Kasumi-1 (cell line): ENCODE results near the gene EVL.
A peak's percentile ranks its signal among the peaks of the same experiment; 100 is the strongest.

Experiments used
- DNase-seq, 2 experiments: peaks; one replicate each; lab custom pipeline; 2025; lab: John Stamatoyannopoulos, UW

Gene EVL

GRCh38 chr14:100108840-100109593 is 43.8 kb downstream of the EVL start:
- DNase-seq: no peak

GRCh38 chr14:100109594-100109955 is 44.4 kb downstream of the EVL start:
- DNase-seq: no peak

- no peak for DNase-seq
Measured at GRCh38 chr14:100110816-100111215, 45.6 kb downstream of the EVL start.

- no peak for DNase-seq
Measured at GRCh38 chr14:100111931-100112704, 46.9 kb downstream of the EVL start.

- DNase-seq: no peak
Measured at GRCh38 chr14:100114109-100114765, 49.0 kb downstream of the EVL start.

- no peak for DNase-seq
Measured at GRCh38 chr14:100115236-100115635, 50.0 kb downstream of the EVL start.

GRCh38 chr14:100115726-100116125 is 50.5 kb downstream of the EVL start:
- no peak for DNase-seq

GRCh38 chr14:100116134-100116533 is 50.9 kb downstream of the EVL start:
- DNase-seq: no peak

GRCh38 chr14:100117026-100117425 is 51.8 kb downstream of the EVL start:
- no peak for DNase-seq

GRCh38 chr14:100117633-100118395 is 52.6 kb downstream of the EVL start:
- peak; percentile 46 to 52 for DNase-seq

- DNase-seq: no peak
Measured at GRCh38 chr14:100118396-100119011, 53.3 kb downstream of the EVL start.

- DNase-seq: no peak
Measured at GRCh38 chr14:100119251-100119650, 54.0 kb downstream of the EVL start.

GRCh38 chr14:100120522-100121269 is 55.5 kb downstream of the EVL start:
- no peak for DNase-seq

- DNase-seq: no peak
Measured at GRCh38 chr14:100121643-100122480, 56.6 kb downstream of the EVL start.

GRCh38 chr14:100122481-100123223 is 57.4 kb downstream of the EVL start:
- peak; percentile 17 to 34 for DNase-seq

GRCh38 chr14:100123618-100124017 is 58.4 kb downstream of the EVL start:
- no peak for DNase-seq

GRCh38 chr14:100124551-100125088 is 59.4 kb downstream of the EVL start:
- DNase-seq: no peak

GRCh38 chr14:100126401-100126800 is 61.2 kb downstream of the EVL start:
- DNase-seq: no peak

GRCh38 chr14:100127853-100128455 is 62.7 kb downstream of the EVL start:
- DNase-seq: no peak
